MM.1S (cell line): ENCODE results near the gene DTHD1.

Source experiments
- DNase-seq: peaks from one replicate; pipeline ENCODE4 v3.0.0-alpha.2; 2015
- H2AFZ ChIP-seq: fragments of 300-600 bp; sonication (generic); 2 replicates; pipeline ENCODE4 v1.6.0; 2016; ENCODE audit warnings: antibody characterized with exemption, low read length
- H3F3A ChIP-seq: fragments of 300-600 bp; sonication (generic); 2 replicates; pipeline ENCODE4 v1.6.1; 2016; ENCODE audit warnings: mild to moderate bottlenecking, antibody characterized with exemption, low read length, moderate library complexity, mixed read lengths; ENCODE audit not compliant: insufficient read depth
- H3K27ac ChIP-seq: fragments of 300-600 bp; sonication (generic); 2 replicates; pipeline ENCODE4 v1.5.1; 2016; ENCODE audit warnings: mild to moderate bottlenecking, low read length
- H3K27me3 ChIP-seq: fragments of 300-600 bp; sonication (generic); replicated peaks from 2 replicates; pipeline ENCODE4 v1.6.0; 2016; ENCODE audit warnings: low read length; ENCODE audit not compliant: insufficient read depth
- H3K36me3 ChIP-seq: fragments of 300-600 bp; sonication (generic); replicated peaks from 2 replicates; pipeline ENCODE4 v1.6.1; 2016; ENCODE audit warnings: mild to moderate bottlenecking, low read length, mixed read lengths; ENCODE audit not compliant: insufficient read depth
- H3K4me1 ChIP-seq: fragments of 300-600 bp; sonication (generic); 2 replicates; pipeline ENCODE4 v1.6.1; 2016; ENCODE audit warnings: low read length, mixed read lengths
- H3K4me2 ChIP-seq: fragments of 300-600 bp; sonication (generic); 2 replicates; pipeline ENCODE4 v1.6.0; 2016; ENCODE audit warnings: low read depth, low read length
- H3K4me3 ChIP-seq: fragments of 300-600 bp; sonication (generic); 2 replicates; pipeline ENCODE4 v1.5.1; 2016; ENCODE audit warnings: low read length, mixed read lengths
- H3K79me2 ChIP-seq: fragments of 300-600 bp; sonication (generic); 2 replicates; pipeline ENCODE4 v1.6.1; 2016; ENCODE audit warnings: mixed run types, low read length, mixed read lengths
- H3K9ac ChIP-seq: fragments of 300-600 bp; sonication (generic); 2 replicates; pipeline ENCODE4 v1.6.1; 2016; ENCODE audit warnings: low read length, mixed read lengths
- H3K9me2 ChIP-seq: fragments of 300-600 bp; sonication (generic); replicated peaks from 2 replicates; pipeline ENCODE4 v1.6.1; 2016; ENCODE audit warnings: mild to moderate bottlenecking, low read length, mixed read lengths; ENCODE audit not compliant: insufficient read depth
- H3K9me3 ChIP-seq: fragments of 300-600 bp; sonication (generic); replicated peaks from 2 replicates; pipeline ENCODE4 v1.6.1; 2016; ENCODE audit warnings: mild to moderate bottlenecking, low read length, mixed read lengths; ENCODE audit not compliant: insufficient read depth
- H4K20me1 ChIP-seq: fragments of 300-600 bp; sonication (generic); 2 replicates; pipeline ENCODE4 v1.6.1; 2016; ENCODE audit warnings: mild to moderate bottlenecking, low read length, moderate library complexity, mixed read lengths; ENCODE audit not compliant: insufficient read depth
- EZH2 ChIP-seq: fragments of 300-600 bp; sonication (generic); optimal IDR thresholded peaks from 2 replicates; pipeline ENCODE3; 2017; ENCODE audit warnings: low read depth, mild to moderate bottlenecking, antibody characterized with exemption, low read length, mixed read lengths
- EZH2phosphoT487 ChIP-seq: fragments of 300-600 bp; sonication (generic); IDR thresholded peaks from 2 replicates; pipeline ENCODE4 v1.6.1; 2018; ENCODE audit warnings: antibody characterized with exemption, low read length
- TF ChIP-seq, protein P1 (sequence below): fragments of 300-600 bp; sonication (generic); IDR thresholded peaks from 2 replicates; pipeline ENCODE4 v1.5.1; 2016; ENCODE audit warnings: antibody characterized with exemption, low read length, mixed read lengths

DTHD1 gene

DNA sequence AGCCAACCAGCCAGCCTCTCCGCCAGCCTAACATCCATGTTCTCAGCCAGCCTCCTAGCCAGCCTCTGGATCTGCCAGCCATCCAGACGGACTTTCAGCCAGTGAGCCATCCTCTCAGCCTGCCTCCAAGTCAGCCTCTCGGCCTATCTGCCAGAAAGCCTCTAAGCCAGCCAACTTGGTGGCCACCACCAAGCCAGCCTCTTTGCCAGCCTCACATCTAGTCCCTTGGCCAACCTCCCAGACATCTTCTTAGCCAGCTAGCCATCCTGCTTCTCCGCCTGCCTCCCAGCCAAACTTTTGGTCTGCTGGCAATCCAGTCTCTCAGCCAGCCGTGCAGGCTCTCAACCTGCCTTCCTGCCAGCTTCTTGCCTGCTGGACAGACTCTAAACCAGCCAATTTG is 20.7 kb upstream of the DTHD1 start:
- Histone ChIP-seq H3K36me3 (no peaks in the 10 kb centered on the region), H3K4me3 (no peak overlapping the region)

DNA sequence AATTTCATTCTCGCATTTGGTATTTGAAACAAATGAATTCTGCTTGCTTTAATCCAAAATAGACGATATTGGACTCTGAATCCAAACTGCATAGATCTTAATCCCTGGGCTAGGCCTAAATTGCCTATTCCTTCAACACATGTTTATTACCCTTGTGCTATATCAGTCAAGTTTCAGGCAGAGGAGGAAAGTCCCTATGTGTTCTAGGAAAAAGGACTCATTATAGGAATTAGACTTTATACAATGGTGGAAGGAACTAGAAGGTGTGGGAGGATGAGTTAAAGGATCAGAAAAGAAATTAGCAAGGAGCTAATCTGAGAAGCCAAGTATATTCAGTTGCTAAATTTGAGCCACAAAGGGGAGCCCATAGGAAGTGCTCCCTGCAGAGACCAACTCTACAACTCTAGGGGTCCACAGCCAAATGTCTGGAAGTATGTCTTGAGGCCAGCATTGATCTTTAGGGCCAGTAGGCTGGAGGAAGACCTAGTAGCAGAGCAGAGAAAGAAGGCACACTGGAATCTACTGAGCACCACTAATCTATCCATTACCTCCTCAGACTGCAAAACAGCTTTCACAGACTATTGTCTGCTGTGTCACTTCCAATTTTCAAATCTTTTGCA is 17.1 kb upstream of the DTHD1 start:
- no peaks in the 10 kb centered on the region for H3K27me3 ChIP-seq
- H3K36me3 ChIP-seq = no peaks in the 10 kb centered on the region
- TF ChIP-seq, protein P1, sequence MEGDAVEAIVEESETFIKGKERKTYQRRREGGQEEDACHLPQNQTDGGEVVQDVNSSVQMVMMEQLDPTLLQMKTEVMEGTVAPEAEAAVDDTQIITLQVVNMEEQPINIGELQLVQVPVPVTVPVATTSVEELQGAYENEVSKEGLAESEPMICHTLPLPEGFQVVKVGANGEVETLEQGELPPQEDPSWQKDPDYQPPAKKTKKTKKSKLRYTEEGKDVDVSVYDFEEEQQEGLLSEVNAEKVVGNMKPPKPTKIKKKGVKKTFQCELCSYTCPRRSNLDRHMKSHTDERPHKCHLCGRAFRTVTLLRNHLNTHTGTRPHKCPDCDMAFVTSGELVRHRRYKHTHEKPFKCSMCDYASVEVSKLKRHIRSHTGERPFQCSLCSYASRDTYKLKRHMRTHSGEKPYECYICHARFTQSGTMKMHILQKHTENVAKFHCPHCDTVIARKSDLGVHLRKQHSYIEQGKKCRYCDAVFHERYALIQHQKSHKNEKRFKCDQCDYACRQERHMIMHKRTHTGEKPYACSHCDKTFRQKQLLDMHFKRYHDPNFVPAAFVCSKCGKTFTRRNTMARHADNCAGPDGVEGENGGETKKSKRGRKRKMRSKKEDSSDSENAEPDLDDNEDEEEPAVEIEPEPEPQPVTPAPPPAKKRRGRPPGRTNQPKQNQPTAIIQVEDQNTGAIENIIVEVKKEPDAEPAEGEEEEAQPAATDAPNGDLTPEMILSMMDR = no peak
- TF ChIP-seq EZH2 (no peak), EZH2phosphoT487 (no peak)
- no peaks in the 10 kb centered on the region for H3K79me2 ChIP-seq
- DNase-seq = no peak
- H3K9me3 ChIP-seq = no peaks in the 10 kb centered on the region
- no peak overlapping the region for H3K9ac ChIP-seq
- H3K4me3 ChIP-seq = no peak overlapping the region
- H3K9me2 ChIP-seq = no peaks in the 10 kb centered on the region
- H3F3A ChIP-seq = no peaks in the 10 kb centered on the region
- no peak overlapping the region for H2AFZ ChIP-seq
- H3K4me2 ChIP-seq = no peak overlapping the region
- H4K20me1 ChIP-seq = no peaks in the 10 kb centered on the region
- no peak overlapping the region for H3K27ac ChIP-seq
- no peaks in the 10 kb centered on the region for H3K4me1 ChIP-seq

More for the DNA sequence above, 20.7 kb upstream of the DTHD1 start:
- Histone ChIP-seq H3K4me2 (no peak overlapping the region), H3K27me3 (no peaks in the 10 kb centered on the region), H4K20me1 (no peaks in the 10 kb centered on the region), H3K4me1 (no peaks in the 10 kb centered on the region), H3K27ac (no peak overlapping the region), H3K9me2 (no peaks in the 10 kb centered on the region), H3K79me2 (no peaks in the 10 kb centered on the region), H3K9ac (no peak overlapping the region), H3F3A (no peaks in the 10 kb centered on the region), H3K9me3 (no peaks in the 10 kb centered on the region), H2AFZ (no peak overlapping the region)
- TF ChIP-seq, protein P1 = no peak
- TF ChIP-seq EZH2 (no peak), EZH2phosphoT487 (no peak)
- no peak for DNase-seq

DNA sequence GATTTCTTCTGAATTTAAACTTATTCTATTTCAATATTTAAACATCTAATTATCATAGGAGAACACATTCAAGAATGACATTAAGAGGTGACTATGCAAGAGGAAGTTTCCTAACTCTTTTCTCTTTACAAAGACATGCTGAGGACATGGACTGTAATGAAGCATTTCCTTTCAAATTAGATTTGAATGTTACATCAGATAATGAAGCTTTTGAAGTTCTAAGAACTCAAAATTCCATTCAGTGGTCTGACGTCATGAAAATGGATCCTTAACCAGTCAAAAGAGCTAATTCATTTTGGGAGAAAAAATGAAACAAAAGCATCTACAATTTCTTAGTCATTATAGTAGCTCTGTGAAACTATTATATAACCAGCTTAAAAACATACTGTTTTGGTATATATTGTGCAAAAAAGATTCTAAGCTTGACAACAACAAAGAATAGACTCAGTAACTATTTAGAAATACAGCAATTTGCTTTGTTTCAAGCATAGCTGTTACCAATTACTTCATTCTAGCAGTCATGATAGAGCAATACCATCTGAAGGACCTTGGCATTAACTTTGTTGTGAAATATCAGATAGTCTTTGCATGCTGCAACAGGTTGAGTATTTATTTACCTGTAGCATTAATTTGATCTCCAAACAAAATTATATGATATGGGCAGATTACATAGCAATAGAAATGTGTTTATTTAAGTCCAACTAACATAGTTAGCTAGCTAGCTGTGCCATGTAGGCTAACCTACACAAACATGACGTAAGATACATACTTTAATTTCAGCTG is 13.7 kb upstream of the DTHD1 start:
- TF ChIP-seq, protein P1 = no peak
- TF ChIP-seq EZH2 = no peak
- TF ChIP-seq EZH2phosphoT487 = no peak
- no peaks in the 10 kb centered on the region for H3K9me3 ChIP-seq
- H3K9me2 ChIP-seq = no peaks in the 10 kb centered on the region
- no peak overlapping the region for H3K4me3 ChIP-seq
- no peaks in the 10 kb centered on the region for H3F3A ChIP-seq
- H3K4me2 ChIP-seq = no peak overlapping the region
- no peaks in the 10 kb centered on the region for H3K79me2 ChIP-seq
- no peaks in the 10 kb centered on the region for H4K20me1 ChIP-seq
- no peak overlapping the region for H2AFZ ChIP-seq
- H3K36me3 ChIP-seq = no peaks in the 10 kb centered on the region
- H3K4me1 ChIP-seq = no peaks in the 10 kb centered on the region
- no peak overlapping the region for H3K27ac ChIP-seq
- H3K27me3 ChIP-seq = no peaks in the 10 kb centered on the region
- H3K9ac ChIP-seq = no peak overlapping the region
- DNase-seq = no peak
